Prostate gland (tissue), 2 donors: ENCODE measurements around the gene KAZN. TPM values are rescaled to one million over a fixed set of nuclear protein-coding genes. Genes with fewer than 3 reads are reported as not detected.

ENCODE experiments used
- DNase-seq: peaks from one replicate; pipeline ENCODE4 v3.0.0-alpha.2; 2019; ENCODE audit warnings: low spot score
- H3K27ac ChIP-seq, 2 donors: fragments of 200-600 bp; sonication (generic); 2 replicates each; pipeline ENCODE4 v1.5.1; 2017 to 2019
- H3K27me3 ChIP-seq: fragments of 200-600 bp; sonication (generic); replicated peaks from 2 replicates; pipeline ENCODE4 v1.5.1; 2019; ENCODE audit not compliant: insufficient read depth
- H3K36me3 ChIP-seq, 2 donors: fragments of 200-600 bp; sonication (generic); 1 replicate in 1 of 2; 2 replicates in 1 of 2; pipeline versions ENCODE4 v1.5.1 to v1.8.1; 2017 to 2019
- H3K4me1 ChIP-seq: fragments of 200-600 bp; sonication (generic); replicated peaks from 2 replicates; pipeline ENCODE4 v1.5.1; 2019
- H3K4me3 ChIP-seq, 2 donors: fragments of 200-600 bp; sonication (generic); 2 replicates each; pipeline ENCODE4 v1.5.1; 2017 to 2019
- H3K9me3 ChIP-seq: fragments of 200-600 bp; sonication (generic); 2 replicates; pipeline ENCODE4 v1.5.1; 2017
- POLR2A ChIP-seq: fragments of 450-650 bp; IDR thresholded peaks from one replicate; pipeline ENCODE4 v1.6.1; 2016; ENCODE audit warnings: antibody characterized with exemption, mild to moderate bottlenecking
- POLR2AphosphoS5 ChIP-seq: sonication (generic); formaldehyde crosslinking; IDR thresholded peaks from one replicate; pipeline ENCODE4 v1.6.1; 2017; ENCODE audit warnings: antibody characterized with exemption
- whole genome bisulfite sequencing: methylation state at CpG from one replicate; pipeline ENCODE4 v1.1.5; 2018; 5-methylcytosine and 5-hydroxymethylcytosine counted together
- intact Hi-C: fragments of 100-400 bp; cut with DNase I; formaldehyde crosslinking; loops from one replicate; pipeline ENCODE4 v1.14.2; 2022
- total RNA-seq, 2 donors: library from RNA; depleted of rRNA; stranded (reverse); fragments of >200 nt; gene quantifications; one replicate each; pipeline ENCODE4 v1.1.0, GENCODE V29; 2016
- TF ChIP-seq, protein P1 (sequence below), 4 experiments: fragments of 200-600 bp in 2 of 4; fragments of 450-650 bp in 2 of 4; sonication (generic) in 2 of 4; IDR thresholded peaks; 1 replicate in 3 of 4; 2 replicates in 1 of 4; pipeline ENCODE4 v1.5.1; 2016 to 2019; ENCODE audit warnings: antibody characterized with exemption in 4 of 4, mild to moderate bottlenecking in 2 of 4, moderate library complexity in 2 of 4

The KAZN gene
- total RNA-seq, 2 donors from 2014 or later, result 8.3 to 12.7 TPM

DNA sequence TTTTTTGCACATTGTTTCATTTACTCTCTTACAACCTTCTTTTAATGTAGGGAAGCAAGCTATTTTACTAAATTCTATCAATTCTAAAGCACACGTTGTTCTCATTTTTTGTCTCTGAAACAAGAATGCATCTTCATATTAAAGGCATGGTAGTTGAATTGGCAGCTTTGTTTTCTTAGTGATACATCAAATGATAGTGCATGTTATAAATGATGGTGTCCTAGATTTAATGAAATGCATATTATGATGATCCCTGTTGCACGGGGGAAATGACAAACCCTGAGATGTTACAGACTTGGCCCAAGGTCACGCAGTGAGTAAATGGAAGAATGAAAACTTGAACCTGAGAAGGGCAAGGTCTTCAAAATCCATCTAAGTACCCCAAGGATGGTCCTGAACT, 213.1 kb downstream of the KAZN start:
- Histone ChIP-seq H3K27me3 (no peaks in the 10 kb centered on the region), H3K4me3 (no peak overlapping the region), H3K36me3 (no peaks in the 10 kb centered on the region), H3K9me3 (no peaks in the 10 kb centered on the region), H3K27ac (no peak overlapping the region), H3K4me1 (no peaks in the 10 kb centered on the region)
- WGBS, result 47% methylated on average over 3 of the region's 3 CpGs
- intact Hi-C loops, result no loop called here
- DNase-seq, result no peak
- TF ChIP-seq, protein P1, sequence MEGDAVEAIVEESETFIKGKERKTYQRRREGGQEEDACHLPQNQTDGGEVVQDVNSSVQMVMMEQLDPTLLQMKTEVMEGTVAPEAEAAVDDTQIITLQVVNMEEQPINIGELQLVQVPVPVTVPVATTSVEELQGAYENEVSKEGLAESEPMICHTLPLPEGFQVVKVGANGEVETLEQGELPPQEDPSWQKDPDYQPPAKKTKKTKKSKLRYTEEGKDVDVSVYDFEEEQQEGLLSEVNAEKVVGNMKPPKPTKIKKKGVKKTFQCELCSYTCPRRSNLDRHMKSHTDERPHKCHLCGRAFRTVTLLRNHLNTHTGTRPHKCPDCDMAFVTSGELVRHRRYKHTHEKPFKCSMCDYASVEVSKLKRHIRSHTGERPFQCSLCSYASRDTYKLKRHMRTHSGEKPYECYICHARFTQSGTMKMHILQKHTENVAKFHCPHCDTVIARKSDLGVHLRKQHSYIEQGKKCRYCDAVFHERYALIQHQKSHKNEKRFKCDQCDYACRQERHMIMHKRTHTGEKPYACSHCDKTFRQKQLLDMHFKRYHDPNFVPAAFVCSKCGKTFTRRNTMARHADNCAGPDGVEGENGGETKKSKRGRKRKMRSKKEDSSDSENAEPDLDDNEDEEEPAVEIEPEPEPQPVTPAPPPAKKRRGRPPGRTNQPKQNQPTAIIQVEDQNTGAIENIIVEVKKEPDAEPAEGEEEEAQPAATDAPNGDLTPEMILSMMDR (IDR thresholded peaks at IDR 0.05), result no peak
- TF ChIP-seq POLR2A, result no peak
- no peak for TF ChIP-seq POLR2AphosphoS5

DNA sequence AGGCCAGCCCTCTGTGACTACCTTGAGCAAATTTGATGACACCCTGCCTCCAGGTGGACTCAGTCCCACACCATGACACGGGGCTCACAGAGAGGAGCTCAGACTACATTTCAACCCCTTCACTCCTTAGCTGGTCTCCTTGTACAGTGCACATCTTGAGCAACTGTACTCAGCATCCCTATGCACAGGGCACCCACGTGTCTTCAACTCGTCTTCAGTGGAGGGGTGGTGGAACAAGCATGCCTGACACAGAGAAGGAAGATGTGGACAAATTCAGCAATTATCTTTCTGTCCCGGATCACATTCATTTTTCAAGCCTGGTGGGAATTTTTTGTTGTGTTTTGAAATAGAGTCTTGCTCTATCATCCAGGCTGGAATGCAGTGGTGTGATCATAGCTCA, 213.7 kb downstream of the KAZN start:
- 96% methylated on average over 4 of the region's 4 CpGs for WGBS
- TF ChIP-seq POLR2AphosphoS5 (no peak), POLR2A (no peak)
- TF ChIP-seq, protein P1 (IDR thresholded peaks at IDR 0.05), result no peak

DNA sequence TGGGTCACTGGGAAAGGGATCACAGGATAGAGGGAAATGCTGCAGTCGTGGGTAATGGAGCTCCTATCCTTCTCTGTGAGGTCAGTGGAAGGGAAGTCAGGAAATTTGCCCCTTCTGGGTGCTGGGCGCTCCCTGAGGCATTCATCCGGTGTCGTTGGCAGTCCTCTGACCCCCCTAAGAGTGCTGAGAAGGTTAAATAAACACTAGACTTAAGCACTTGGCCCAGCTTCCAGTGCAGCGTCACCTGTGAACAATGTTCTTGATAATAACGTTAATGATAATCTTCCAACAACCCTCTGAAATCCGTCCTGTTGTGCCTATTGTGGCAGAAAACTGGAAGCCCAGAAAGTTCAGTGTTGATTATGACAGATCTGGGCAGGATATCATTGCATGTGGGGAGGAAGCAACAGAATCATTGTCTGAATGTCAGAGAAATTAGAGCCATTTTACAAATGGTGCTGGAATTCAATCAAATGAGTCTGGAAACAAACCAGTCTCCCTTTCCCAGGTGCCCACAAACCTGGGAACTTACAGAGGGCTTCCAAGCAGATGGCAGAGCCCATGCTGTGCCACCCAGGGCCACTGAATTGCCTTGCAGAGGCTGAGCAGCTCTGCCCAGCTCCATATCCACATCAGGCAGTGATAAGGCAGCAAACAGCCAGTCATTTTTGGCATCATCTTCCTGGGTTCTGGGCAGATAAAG, 216.8 kb downstream of the KAZN start:
- Histone ChIP-seq H3K27me3 (no peaks in the 10 kb centered on the region), H3K36me3 (no peaks in the 10 kb centered on the region), H3K27ac (no peak overlapping the region), H3K4me1 (no peaks in the 10 kb centered on the region), H3K4me3 (no peak overlapping the region), H3K9me3 (no peaks in the 10 kb centered on the region)
- 32% methylated on average over 7 of the region's 7 CpGs for WGBS
- TF ChIP-seq POLR2AphosphoS5, result no peak
- no peak for TF ChIP-seq POLR2A
- intact Hi-C loops, result no loop called here
- no peak for DNase-seq

More for the DNA sequence above, 213.7 kb downstream of the KAZN start:
- no peak overlapping the region for H3K27ac ChIP-seq
- H3K27me3 ChIP-seq, result no peaks in the 10 kb centered on the region
- H3K9me3 ChIP-seq, result no peaks in the 10 kb centered on the region
- no peak overlapping the region for H3K4me3 ChIP-seq
- no peak for DNase-seq
- H3K36me3 ChIP-seq, result no peaks in the 10 kb centered on the region
- no peaks in the 10 kb centered on the region for H3K4me1 ChIP-seq
- intact Hi-C loops, result no loop called here

DNA sequence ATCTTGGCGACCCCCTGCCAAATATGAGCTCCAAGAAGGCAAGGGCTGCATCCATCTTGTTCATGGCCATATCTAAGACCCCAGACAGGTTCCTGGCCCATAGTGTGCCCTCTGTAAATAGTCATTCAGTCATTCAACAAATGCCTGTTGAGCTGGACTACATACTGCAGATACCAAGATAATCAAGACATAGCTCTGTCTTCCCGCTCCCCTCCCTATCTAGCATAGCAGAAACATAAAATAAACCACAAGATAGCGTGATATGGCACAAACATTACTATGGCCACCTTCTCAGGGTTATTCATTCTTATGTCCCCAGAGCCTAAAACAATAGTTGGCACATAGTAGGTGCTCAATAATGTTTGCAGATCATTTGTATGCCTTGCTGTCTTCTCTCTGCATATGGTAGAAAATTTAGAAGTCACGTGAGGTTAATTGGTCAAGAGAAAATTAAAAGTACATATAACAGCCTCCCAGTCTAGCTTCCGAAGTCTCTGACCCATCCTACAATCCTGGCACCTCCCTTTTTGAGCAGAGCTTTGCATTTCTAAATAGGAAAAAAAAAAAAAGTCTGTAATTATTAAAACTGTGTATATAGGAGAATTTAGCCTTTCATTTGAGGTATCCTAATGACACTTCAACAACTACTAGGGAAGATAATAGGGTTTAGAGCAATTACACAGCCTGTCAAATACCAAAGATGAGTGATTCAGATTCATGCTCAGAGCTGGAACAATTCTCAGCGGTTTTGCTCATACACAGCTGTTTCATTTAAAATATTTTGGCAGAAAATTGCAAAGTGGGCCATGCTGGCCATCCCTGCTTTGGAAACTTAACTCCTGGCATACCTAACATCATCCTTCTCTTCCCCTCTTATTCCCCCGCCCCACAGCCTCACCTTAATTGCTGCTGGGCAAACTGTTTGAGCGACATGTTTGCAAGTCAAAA, 219.0 kb downstream of the KAZN start:
- intact Hi-C loops, result no loop called here
- no peaks in the 10 kb centered on the region for H3K27me3 ChIP-seq
- no peaks in the 10 kb centered on the region for H3K36me3 ChIP-seq
- no peak for TF ChIP-seq POLR2A
- TF ChIP-seq, protein P1 (IDR thresholded peaks at IDR 0.05), result no peak
- no peak for TF ChIP-seq POLR2AphosphoS5
- 79% methylated on average over 8 of the region's 8 CpGs for WGBS
- no peaks in the 10 kb centered on the region for H3K4me1 ChIP-seq
- no peak overlapping the region for H3K27ac ChIP-seq
- no peaks in the 10 kb centered on the region for H3K9me3 ChIP-seq
- DNase-seq, result no peak
- no peak overlapping the region for H3K4me3 ChIP-seq

DNA sequence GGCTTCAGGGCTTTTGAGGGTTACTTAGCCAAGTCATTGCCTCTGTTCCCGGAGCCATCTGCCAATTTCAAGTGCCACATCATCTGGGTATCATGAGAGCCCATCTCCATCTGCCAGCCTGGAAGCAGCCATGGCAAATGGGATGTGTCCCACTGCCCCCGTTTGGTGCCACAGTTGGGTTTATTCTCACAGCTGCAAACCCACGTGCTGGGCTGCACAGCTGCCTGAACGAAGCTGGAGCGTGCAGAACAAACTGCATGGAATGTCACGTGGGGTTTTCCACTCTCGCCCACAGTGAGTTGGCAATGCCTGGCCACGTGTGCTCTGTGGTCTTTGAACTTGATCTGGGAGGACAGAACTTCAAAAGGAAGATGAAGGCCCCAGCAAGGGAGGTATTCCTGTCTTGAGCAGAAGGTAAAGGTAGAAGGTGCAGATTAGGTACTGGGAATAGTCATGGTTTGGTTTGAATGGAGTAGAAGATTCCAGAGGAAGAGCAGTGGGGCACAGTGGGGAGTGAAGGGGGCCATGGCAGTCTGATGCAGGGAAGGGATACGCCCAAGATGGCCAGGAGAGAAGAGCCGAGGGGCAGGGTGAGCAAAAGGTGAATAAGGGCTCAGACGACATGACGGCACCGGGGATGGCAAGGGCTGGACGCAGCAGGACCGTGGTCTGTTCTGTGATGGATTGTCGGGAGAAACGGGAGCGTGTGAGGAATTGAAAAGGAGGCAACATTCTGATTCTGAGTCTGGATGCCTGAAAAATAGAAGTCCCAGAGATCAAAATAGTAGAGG, 222.0 kb downstream of the KAZN start:
- intact Hi-C loops, result no loop called here
- Histone ChIP-seq H3K4me3 (no peak overlapping the region), H3K9me3 (no peaks in the 10 kb centered on the region), H3K4me1 (no peaks in the 10 kb centered on the region), H3K27me3 (no peaks in the 10 kb centered on the region), H3K27ac (no peak overlapping the region), H3K36me3 (no peaks in the 10 kb centered on the region)
- 91% methylated on average over 18 of the region's 18 CpGs for WGBS
- TF ChIP-seq POLR2AphosphoS5, result no peak
- TF ChIP-seq, protein P1 (IDR thresholded peaks at IDR 0.05), result no peak
- no peak for TF ChIP-seq POLR2A
- DNase-seq, result no peak
